Measurements from ENCODE around the gene LDHB. TPM values are rescaled to one million over a fixed set of nuclear protein-coding genes. Genes with fewer than 3 reads are reported as not detected.
"Not testable (repeated sequence)": the region's sequence is repeated elsewhere in the genome, so short reads cannot be mapped to it uniquely, and the experiment has no call there.

Gene LDHB
- total RNA-seq, 1 experiment from 2014 or later, result 2,159 TPM

DNA sequence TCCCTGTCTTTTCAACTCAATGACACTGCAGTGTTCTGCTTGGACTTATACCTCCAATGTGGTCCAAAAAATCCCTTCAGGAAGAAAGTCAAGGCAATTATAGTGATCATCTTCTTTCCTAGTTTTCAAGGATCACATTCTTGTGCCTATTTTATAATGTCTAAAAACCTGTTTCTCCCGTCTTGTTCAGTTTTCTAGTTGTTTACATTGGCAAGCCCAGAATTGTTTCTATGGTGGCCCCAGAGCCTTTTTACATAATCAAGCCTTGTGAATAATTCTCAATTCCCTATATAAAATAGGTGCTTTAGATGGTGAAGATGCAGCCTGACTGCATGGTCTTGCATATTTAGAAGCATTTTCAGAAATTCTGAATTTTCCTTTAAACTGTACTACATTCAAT lies 14.5 kb upstream of the LDHB start:
- in situ Hi-C loops (cut with HindIII; ENCODE audit: low pct_unique_long_range_greater_than_20kb, low sequenced_read_pairs), result no loop called here
- no peak for DNase-seq (ENCODE audit: low read depth, low spot score)

DNA sequence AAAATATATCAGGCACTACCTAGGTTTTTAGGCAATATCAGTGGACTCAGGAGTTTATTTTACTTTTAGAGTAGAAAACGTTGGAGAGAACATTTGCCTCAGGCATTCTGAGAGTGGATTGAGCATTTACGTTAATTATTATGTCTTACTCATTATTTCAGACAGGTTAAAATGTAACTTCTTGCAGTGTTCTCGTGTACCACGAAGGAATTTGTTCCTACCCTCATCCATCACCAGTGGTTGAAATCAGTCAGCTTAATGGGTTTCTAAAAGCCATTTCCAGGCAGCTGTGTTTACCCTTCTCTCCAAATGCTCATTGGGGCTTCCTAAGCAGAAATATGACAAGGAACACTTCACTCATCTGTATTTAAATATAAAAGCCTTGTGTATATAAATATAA lies 9.1 kb upstream of the LDHB start:
- in situ Hi-C loops (cut with HindIII; ENCODE audit: low pct_unique_long_range_greater_than_20kb, low sequenced_read_pairs), result no loop called here
- DNase-seq (ENCODE audit: low read depth, low spot score), result no peak

DNA sequence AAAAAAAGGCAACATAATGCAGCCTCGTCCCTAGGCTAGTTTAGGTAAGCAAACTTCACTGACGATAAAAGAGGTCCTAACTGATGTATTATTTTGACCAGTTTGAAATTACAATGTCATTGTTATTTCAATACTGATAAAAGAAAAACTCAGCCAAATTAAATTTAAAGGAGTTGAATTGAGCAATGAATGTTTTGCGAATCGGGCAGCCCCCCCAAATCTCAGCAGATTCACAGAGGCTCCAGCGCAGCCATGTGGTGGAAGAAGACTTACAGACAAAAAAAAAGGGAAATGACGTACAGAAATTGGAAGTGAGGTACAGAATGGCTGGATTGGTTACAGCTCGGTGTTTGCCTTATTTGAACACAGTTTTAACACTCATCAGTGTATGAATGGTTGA lies 8.2 kb upstream of the LDHB start:
- no peak for DNase-seq (ENCODE audit: low read depth, low spot score)
- in situ Hi-C loops (cut with HindIII; ENCODE audit: low pct_unique_long_range_greater_than_20kb, low sequenced_read_pairs), result no loop called here

- no peak for DNase-seq (ENCODE audit: low read depth, low spot score)
- in situ Hi-C loops (cut with HindIII; ENCODE audit: low pct_unique_long_range_greater_than_20kb, low sequenced_read_pairs), result no loop called here
These were observed 4.6 kb upstream of the LDHB start for GRCh38 chr12:21662122-21662792.

GRCh38 chr12:21661396-21662093 lies 3.9 kb upstream of the LDHB start:
- DNase-seq (ENCODE audit: low read depth, low spot score); in situ Hi-C loops (cut with HindIII; ENCODE audit: low pct_unique_long_range_greater_than_20kb, low sequenced_read_pairs): not testable (repeated sequence)

DNA sequence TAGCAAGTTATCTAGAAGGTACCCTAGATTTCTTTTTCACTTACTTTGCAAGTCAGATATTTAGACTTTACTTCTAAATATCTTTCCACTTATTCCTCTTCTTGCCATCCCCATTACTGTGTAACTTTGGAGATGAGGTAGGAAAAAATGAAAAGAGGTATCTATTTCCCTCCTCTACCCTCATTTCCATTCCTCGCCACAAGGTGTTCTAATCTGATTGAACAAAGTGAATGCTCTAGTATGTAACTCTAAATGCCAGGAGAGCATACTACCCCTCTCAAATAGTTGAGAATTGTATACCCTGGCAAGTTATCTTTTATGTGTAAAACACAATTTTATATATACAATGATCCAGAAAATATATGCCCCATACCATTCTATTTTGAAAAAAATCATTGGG lies 1.7 kb upstream of the LDHB start:
- in situ Hi-C loops (cut with HindIII; ENCODE audit: low pct_unique_long_range_greater_than_20kb, low sequenced_read_pairs), result no loop called here
- DNase-seq (ENCODE audit: low read depth, low spot score), result peak; percentile 22

- in situ Hi-C loops (cut with HindIII; ENCODE audit: low pct_unique_long_range_greater_than_20kb, low sequenced_read_pairs), result no loop called here
- peak; percentile 65 for DNase-seq (ENCODE audit: low read depth, low spot score)
These were observed 727 bp downstream of the LDHB start for GRCh38 chr12:21656905-21657325.

DNA sequence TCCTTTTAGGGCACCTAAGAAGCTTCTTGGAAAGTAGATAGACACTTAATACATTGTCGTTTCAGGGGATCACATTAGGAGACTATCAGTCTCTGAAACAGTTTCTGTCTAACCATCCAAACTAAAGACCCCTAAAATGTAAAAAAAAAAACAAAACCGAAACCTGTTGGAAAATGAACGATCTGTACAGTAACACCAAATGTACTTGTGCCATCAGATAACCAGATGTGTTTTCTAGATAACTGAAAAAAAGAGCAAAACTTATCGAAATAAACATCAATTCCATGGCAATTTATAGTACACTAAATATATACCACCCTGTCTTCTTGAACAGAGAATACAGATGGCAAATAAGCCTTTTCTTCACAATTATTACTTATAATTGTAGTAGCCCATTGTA lies 2.1 kb downstream of the LDHB start:
- no peak for DNase-seq (ENCODE audit: low read depth, low spot score)
- in situ Hi-C loops (cut with HindIII; ENCODE audit: low pct_unique_long_range_greater_than_20kb, low sequenced_read_pairs), result no loop called here

GRCh38 chr12:21651821-21652220 lies 5.8 kb downstream of the LDHB start:
- no peak for DNase-seq (ENCODE audit: low read depth, low spot score)
- in situ Hi-C loops (cut with HindIII; ENCODE audit: low pct_unique_long_range_greater_than_20kb, low sequenced_read_pairs), result no loop called here

- in situ Hi-C loops (cut with HindIII; ENCODE audit: low pct_unique_long_range_greater_than_20kb, low sequenced_read_pairs), result no loop called here
- DNase-seq (ENCODE audit: low read depth, low spot score), result no peak
These were observed 6.6 kb downstream of the LDHB start for GRCh38 chr12:21650997-21651396.

- in situ Hi-C loops (cut with HindIII; ENCODE audit: low pct_unique_long_range_greater_than_20kb, low sequenced_read_pairs), result no loop called here
- DNase-seq (ENCODE audit: low read depth, low spot score), result no peak
These were observed 8.6 kb downstream of the LDHB start for GRCh38 chr12:21649034-21649433.

DNA sequence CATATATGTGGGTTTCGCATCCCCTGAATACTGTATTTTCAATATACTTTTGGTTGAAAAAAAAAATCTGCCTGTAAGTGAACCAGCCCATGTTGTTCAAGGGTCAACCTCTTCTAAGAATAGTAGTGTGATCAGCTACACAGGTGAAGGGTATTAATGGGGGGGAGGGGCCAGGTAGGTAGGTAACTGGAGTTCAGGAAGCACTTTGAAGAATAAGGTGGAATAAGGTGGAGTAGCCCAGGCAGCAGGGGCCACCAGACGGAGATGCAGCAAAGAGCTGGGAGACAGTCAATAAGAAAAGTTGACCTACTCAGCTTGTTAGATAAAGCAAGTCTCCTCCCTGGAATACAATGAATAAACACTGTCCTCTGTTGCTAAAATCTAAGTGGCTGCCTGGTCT lies 9.3 kb downstream of the LDHB start:
- DNase-seq (ENCODE audit: low read depth, low spot score), result no peak
- in situ Hi-C loops (cut with HindIII; ENCODE audit: low pct_unique_long_range_greater_than_20kb, low sequenced_read_pairs), result no loop called here

GRCh38 chr12:21647179-21647578 lies 10.5 kb downstream of the LDHB start:
- in situ Hi-C loops (cut with HindIII; ENCODE audit: low pct_unique_long_range_greater_than_20kb, low sequenced_read_pairs), result no loop called here
- no peak for DNase-seq (ENCODE audit: low read depth, low spot score)

DNA sequence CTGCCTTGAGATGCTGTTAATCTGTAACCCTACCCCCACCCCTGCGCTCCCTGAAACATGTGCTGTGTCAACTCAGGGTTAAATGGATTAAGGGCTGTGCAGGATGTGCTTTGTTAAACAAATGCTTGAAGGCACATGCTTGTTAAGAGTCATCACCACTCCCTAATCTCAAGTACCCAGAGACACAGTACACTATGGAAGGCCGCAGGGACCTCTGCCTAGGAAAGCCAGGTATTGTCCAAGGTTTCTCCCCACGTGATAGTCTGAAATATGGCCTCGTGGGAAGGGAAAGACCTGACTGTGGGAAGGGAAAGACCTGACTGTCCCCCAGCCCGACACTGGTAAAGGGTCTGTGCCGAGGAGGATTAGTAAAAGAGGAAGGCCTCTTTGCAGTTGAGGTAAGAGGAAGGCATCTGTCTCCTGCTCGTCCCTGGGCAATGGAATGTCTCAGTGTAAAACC lies 12.6 kb downstream of the LDHB start:
- DNase-seq (ENCODE audit: low read depth, low spot score); in situ Hi-C loops (cut with HindIII; ENCODE audit: low pct_unique_long_range_greater_than_20kb, low sequenced_read_pairs): not testable (repeated sequence)

DNA sequence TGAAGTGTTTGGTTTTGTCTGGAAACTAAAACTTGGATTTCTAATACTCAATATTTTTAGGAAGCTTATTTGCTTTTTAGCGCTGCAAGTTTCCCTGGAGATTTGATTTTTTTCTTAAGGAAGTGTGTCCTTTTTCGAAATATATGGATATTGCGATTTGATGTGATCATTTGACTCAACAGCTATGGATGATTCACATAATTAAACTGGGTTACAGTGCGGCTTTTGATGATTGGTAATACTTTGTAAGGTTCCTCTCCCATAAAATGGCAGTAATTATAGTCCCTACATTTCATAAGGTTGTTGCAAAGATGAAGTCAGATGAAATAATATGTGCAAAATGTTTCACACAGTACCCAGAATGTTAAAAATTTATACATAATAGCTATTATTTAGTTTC lies 13.1 kb downstream of the LDHB start:
- no peak for DNase-seq (ENCODE audit: low read depth, low spot score)
- in situ Hi-C loops (cut with HindIII; ENCODE audit: low pct_unique_long_range_greater_than_20kb, low sequenced_read_pairs), result no loop called here

- in situ Hi-C loops (cut with HindIII; ENCODE audit: low pct_unique_long_range_greater_than_20kb, low sequenced_read_pairs), result no loop called here
- DNase-seq (ENCODE audit: low read depth, low spot score), result no peak
These were observed 13.9 kb downstream of the LDHB start for GRCh38 chr12:21643758-21644157.

DNA sequence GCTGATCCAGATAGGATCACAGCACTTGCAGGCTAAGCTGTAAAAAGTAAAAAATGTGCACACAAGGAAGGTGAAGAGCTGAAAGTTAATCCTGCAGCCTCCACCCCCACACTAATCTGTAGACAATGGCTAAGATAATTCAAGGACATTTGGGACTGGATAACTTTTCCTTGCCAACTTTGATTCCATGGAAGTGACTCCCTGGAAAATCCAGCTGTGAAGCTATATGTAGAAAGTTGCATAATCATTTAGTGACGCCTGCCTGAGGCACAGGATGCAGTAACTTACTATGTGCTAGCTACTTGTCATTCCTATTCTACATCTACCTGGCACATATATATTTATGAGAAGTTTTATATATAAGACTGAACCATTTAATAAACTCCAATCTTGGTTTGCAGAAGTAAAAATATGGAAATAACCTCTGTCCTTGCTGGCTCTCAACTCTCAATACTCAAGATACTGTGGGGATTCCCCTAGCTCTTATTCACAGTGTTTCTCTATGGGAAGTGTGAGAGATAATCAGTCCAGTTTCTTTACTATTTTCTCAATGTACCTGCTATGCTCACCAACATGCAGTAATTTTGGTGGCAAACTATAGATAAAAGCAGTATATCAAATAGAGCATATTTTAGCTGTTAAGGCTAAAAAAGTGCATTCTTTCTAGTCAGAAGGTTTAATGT lies 14.8 kb downstream of the LDHB start:
- DNase-seq (ENCODE audit: low read depth, low spot score), result no peak
- in situ Hi-C loops (cut with HindIII; ENCODE audit: low pct_unique_long_range_greater_than_20kb, low sequenced_read_pairs), result no loop called here

DNA sequence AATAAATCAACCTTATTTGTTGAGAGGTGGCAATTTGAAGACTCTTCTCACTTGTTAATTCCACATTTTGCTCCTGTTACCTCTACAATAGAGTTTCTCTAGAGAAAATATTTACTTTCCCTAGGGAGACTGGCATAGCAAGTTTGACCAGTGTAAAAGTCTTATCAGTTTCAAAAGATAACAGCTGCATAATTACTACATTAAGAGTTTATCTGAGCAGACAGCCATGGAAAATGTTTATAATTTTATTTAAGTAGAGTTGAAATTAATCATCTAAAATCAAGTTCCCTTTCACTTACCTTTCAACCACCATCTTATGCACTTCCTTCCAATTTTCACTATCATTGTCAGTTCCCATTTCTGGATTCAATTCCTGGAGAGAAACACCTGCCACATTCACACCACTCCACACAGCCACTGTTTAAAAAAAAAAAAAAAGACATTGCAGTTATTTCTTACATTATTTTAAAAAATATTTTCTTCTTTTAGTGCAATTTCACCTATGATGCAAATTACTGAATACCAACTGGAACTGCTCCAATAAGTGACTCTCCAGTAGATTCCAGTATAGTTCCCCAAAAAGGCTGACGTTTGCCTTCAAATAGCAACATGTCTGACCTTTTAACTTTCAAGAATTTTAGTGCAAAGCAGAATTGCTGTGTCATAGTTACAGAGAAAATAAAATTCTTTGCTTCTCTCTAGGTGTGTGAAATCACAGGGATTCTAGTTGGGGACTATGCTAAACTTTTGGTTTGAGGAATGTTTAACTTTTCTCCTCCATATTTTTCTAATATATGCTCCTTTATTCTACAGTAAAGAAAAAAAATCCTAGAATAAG lies 19.4 kb downstream of the LDHB start:
- DNase-seq (ENCODE audit: low read depth, low spot score), result no peak
- in situ Hi-C loops (cut with HindIII; ENCODE audit: low pct_unique_long_range_greater_than_20kb, low sequenced_read_pairs), result no loop called here

Data from SK-MEL-5 (cell line).